Activated CD4-positive, CD25-positive, alpha-beta regulatory T cell treated with anti-CD3 and anti-CD28 coated beads, Interleukin-2, amount 50 U/mL, for 24 hours (primary cell): ENCODE results near the gene MAP1B.
A peak's percentile ranks its signal among the peaks of the same experiment; 100 is the strongest.

Experiments
- ATAC-seq, 2 donors: fragments of 150-1000 bp; cut with Tn5 transposase; one replicate each; pipeline ENCODE4 v1.10.0; 2021; ENCODE audit warnings: mild to moderate bottlenecking in 1 of 2, moderate library complexity in 1 of 2

The MAP1B gene

DNA sequence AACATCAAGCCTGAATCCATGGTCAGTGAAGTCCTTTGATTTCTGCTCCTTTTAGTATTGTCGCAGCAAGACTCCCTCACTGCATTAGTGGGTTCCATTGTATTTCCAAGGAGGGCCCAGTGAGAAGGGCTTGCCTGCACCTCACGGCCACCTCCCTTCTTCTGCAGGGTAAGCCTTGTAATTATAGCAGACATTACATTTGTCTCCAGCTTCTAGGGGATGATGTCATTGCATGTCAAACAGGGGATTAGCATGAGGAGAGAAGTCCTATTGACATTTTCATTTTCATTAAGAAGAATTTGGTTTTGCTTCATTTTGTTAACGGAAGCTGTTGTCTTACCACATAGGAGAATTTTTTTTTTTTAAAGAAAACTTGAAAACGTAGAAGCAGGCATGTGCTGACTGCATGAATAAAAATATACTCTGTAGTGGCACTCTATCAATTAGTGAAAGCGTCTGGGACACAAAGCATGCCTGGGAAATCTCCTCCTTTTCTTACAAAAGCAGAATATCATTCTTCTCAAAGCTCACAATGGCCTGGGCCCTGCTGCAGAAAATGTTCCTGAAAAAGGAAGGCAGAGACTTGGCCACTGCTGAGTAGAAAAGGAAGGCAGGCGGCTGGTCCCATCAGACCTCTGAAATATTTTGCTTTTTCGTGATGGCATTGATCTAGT lies 27.1 kb downstream of the MAP1B start:
- no peak for ATAC-seq

DNA sequence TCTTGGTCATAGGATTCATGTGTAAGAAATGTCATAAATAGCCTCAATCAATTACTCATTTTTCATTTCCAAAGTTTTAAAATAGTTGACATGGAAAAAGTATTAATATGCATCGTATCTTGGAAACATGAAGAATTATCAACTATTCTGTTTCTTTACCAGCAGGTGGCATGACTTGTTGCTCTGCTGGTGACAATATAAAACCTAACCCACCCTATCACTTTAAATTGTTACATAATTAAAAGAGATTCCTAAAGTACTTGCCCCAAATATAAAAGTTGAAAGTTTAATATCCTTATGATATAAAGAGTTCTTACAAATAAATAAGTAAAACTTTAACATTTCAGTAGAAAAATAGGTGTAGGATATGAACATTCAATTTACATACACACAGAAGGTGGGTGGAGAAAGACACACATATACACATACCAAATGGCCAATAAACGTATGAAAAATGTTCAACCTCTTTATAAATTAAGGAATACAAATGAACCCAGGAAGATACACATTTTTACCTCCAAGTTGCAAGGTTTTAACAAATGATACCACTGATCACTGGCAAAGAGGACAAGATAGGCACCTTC lies 30.6 kb downstream of the MAP1B start:
- ATAC-seq, result no peak

DNA sequence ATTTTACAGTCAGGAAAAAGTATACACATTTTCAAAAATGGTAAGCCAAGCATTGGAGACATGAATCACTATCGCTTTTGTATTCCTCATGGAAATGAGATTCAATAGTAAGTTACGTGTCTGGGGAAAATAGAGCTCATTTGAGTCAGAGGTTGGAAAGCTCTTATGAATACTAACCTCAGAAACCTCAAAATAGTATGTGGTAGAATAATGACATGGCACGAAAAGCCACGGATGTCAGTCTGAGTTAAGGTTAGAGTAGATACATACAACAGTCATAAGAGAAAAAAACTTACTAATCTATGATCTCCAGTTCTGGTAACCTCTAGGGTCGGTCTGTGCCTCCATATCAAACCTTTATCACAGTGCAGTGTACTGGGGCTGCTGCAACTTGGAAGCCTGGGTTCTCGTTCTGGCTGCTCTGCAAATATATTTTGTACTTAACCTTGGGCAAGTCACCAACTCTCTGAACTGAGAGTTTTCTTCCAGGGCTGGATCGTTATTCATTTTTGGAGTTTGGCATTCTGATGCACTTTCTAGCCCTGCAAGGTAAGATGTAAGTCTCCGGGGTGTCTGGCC lies 31.8 kb downstream of the MAP1B start:
- ATAC-seq, result peak; percentile 94

DNA sequence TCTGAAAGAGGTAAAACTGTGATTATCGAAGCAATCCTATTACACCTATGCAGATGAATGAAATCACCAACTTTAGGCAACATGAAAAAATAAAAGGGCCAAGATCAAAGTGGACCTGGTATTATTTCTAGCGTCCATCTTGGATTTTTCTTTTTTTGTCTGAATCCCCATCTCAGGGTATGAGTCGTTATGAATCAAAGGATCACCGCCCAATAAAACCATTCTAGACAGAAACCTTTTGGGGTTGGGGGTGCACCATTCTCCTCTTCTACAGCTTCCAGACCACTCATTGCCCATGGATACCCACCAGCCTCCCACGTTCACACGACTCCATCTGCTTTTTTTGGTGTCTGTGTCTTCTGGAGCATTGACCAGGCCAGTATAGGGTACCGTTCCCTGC lies 33.4 kb downstream of the MAP1B start:
- no peak for ATAC-seq

DNA sequence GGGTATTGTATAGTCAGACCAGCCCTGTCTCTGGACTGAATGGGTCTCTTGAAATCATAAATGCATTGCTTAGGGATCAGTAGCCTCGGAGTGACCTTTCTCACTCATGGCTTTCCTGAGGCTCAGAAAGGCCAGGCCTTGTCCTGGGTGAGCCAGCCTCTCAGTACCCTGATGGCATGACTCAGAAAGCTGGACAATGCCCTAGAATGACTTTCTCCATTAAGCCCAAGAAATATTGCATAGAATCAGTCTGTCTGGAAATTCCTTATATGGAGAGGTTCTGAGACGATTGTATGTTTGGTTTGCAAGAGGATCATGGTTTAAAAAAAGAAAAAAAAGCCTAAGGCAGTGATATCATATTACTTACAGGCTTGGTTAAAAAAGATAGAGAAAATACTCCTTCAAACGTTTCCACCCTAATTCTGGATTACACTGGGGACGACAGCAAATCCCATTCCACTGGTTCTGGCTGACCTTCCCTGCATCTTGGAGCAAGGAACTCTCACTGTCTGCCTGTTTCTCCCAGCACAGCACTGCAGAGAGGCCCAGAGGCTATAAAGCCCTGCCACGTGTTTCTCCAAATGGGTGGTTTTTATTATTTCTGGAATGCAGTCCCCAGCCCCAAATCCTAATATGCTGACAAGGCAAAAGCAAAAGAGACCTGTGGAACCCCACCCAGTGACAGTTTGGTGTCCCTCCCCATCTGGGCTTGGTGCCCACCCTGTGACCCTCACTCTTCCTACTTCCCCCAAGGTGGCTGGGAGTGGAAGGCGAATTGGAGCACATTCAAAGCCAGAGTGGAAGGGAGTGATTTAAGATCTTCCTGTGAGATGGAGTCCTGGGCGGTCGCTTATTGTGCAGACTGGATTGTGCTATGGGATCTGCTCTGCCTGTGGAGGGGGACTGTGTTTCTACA lies 34.4 kb downstream of the MAP1B start:
- no peak for ATAC-seq

DNA sequence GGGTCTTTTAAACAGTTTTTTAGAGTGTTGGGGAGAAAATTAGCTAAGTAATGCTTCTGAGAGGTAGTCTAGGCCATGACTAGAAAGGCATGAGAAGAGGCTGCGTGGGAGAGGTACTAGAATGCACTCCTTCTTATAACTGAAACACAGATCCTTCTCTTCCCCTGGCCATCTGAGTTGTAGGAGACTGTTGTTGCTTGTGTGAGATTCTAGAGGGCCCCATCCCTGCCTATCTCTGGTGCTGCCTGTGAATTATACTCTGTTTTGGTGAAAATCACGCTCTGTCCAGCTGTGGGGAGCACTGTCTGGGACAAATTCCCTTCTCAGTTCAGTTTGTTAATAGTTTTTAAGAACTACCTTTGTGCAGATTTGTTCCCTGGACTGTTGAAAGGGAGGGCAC lies 37.5 kb downstream of the MAP1B start:
- no peak for ATAC-seq

DNA sequence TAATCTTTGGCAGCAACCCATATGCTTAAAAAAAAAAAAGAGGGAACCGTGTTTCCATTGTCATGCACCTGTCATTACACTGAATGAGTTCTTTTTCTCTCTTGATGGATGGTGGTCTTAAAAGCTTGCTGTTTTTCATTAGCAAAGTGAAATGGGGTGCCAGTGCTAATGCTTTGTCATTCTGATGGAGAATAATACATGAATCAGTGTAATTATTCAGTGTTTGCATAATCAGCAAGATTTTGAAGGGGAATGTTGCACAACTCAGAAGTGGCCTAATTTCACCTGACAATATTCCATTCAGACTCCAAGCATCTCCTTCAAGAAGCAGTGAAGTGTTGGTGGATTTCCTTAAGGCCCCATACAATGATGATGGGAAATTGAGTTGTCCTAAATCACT lies 38.1 kb downstream of the MAP1B start:
- no peak for ATAC-seq

DNA sequence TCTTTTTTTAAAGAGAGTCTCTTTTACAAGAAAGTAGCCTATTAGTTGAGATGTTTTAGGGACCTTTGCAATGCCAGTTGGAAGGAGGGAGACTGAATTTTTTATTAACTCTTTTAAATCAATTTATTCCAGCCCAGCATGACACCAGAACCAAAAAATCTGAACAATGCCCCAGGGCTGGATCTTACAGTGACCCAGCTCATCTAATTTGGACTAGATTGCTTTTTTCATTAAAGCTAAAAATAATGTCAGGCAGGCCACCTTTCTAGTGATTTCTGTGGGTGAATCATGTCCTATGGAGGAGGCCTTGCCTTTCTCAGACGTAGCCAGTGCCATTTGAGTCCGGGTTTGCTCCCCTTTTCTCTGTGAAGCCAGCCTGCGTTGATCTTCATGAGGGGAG lies 38.8 kb downstream of the MAP1B start:
- no peak for ATAC-seq

DNA sequence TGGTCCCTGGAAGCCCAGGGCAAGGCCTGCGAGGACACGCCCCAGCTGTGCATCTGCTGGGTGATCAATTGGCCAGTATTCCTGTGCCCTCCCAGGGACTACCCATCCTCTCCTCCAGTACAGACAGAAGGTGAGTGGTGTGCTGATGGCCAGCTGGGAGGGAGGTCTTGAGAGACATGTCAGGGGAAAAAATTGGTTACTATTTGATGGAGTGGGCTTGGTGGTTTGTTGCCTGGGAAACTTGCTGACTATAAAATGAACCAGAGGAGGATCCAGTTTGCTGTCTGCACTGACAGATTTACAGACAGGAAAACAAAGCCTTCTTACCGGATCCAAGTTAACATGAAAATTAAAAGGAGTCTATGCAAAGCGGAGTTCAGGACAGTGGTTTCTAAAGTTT lies 40.3 kb downstream of the MAP1B start:
- no peak for ATAC-seq

DNA sequence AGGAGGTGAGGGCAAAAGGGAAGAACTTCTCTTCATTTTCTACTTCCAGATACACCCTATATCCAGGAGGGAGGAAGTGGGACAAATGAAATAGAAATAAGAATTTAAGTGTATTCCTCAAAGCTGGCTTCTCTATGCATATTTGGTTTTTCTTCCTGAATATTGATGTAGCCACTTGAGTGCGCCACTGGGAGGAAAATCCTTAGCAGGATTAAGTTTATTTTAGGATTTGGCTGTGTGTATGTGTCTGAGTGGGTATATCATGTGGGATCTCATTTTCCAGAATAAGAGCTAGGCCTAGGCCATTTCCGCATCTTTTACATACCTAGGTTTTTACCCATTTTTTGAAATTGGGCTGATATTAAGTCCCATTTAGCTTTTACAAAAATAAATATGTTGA lies 42.5 kb downstream of the MAP1B start:
- no peak for ATAC-seq

DNA sequence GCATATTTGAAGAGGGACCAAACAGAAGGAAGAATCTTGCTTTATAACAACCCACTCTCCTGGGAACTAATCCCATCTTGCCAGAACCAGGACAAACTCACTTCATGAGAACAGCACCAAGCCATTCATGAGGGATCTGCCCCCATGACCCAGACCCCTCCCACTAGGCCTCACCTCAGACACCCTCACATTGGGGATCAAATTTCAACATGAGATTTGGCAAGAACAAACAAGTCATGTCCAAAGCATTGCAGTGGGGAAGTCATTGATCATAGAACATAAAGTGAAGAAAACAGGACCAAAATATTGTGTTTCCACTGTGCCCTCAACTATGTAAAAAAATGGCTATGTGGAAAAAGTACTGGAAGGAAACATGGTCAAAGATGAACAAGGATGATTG lies 43.9 kb downstream of the MAP1B start:
- no peak for ATAC-seq

DNA sequence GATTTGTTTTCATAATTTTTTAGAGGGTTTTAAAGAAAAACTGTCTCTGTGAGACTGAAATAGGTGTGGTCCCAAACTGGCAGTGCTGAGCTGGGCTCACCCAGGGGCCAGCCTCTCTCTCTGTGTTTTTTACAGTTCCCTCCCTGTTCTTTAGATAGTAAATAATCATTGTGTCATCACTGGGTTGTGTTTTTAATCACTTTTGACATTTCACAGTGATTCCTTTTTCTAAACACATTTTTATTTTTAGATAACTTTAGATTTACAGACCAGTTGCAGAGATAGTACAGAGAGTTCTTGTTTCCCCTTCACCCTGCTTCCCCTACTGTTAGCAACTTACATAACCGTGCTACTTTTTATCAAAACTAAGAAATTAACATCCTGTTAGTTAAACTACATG lies 44.4 kb downstream of the MAP1B start:
- no peak for ATAC-seq

DNA sequence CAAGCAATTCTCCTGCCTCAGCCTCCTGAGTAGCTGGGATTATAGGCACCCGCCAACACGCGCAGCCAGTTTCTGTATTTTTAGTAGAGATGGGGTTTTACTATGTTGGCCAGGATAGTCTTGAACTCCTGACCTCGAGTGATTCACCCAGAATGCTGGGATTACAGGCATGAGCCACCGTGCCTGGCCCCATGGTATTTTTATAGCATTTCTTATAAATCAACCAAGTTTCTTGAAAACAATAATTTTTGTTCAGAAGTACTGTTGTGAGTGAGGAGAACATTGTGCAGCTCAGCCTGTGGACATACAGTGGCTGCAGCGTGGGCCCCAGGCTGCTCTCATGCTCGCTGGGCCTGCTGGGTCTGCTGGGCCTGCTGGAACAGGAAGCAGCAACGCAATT lies 45.3 kb downstream of the MAP1B start:
- no peak for ATAC-seq

DNA sequence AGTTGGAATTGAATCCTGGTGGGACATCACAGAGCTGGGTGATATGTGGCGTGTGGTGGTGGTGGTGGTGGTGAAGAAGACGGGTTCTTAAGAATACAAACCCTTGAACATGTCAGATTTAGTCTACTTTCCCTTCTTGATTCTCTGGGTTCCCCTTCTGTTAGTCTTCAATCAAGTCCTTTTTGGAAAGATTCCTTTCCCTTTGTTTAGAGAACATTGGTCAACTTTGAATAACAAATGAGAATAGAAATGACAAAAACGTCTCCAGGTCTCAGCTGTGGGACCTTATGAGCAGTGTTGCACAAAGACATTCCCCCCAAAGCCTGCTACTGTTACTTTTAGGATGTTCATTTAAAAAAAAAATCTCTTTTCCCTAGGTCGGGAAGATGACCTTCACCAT lies 46.3 kb downstream of the MAP1B start:
- ATAC-seq, result no peak

DNA sequence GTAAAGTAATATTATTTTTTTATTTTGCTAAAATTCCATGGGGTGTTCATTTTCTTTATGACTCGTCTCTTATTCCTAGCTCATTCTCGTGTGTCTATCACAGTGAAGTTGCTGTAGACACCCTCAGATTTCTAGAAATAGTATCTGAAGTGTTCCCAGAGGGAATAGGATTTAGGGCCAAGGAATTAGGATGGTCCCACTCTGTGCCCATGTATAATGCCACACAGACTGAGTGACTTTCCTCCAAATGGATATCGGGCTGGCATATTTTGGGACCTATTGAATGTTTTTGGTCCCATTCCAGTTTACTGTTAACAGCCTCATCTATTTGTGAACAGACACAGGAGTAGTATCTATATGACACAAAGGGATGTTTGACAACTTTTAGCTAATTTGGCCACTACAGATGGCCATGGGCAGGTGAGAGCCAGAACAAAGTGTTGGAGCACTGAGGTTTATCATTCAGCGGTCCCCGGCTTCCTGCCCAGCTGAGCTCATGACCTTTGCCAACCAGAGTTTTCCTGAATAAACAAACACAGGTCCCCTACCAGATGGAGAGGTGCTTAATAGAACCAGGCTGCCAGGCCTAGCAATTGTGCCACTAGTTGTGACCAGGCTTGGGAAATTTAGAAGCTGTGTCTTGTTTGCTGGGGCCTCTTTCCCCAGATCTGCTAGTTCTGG lies 46.9 kb downstream of the MAP1B start:
- no peak for ATAC-seq

DNA sequence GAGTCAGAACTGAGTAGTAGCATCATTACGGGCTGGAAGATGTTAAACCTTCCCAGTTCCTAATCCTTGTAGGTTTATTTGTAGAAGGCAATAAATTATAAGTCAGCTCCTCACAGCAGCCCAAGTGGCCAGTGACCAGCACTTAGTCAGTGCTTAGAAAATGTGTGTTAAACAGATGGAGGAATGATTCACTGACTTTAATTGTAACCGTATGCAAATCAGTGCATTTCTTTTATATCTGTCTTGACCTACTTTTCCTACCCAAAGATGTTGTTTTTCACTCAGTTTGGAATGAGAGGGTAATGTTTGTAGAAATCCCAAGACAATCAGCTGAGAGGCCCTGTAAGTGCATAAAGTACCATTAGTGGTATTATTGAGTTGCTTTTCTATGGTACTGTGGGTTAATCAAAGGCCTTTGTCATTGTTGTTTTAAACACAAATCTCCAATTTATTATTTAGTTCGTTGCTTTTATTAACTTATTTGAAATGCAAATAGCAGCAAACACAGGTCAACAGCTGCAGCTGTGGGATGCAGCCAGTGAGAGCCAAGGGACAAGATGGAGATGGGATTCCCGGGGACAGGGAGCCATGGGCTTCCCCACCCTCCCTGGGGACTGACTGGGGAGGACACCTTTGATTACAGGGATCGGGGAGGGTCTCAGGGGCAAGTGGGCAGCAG lies 49.8 kb downstream of the MAP1B start:
- ATAC-seq, result no peak

DNA sequence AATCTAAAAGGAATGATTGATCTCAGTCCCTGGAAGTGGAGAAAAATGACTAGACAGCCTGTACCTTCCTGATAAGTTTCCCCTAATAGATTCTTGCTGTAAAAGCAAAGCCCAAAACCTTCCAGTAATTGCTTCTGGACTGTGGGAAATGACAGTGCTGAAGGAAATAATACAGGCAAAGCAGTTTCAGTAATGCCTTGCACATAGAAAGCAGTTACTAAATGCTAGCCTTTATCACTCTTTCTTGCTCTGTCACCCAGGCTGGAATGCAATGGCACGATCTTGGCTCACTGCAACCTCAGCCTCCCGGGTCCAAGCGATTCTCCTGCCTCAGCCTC lies 50.3 kb downstream of the MAP1B start:
- no peak for ATAC-seq

DNA sequence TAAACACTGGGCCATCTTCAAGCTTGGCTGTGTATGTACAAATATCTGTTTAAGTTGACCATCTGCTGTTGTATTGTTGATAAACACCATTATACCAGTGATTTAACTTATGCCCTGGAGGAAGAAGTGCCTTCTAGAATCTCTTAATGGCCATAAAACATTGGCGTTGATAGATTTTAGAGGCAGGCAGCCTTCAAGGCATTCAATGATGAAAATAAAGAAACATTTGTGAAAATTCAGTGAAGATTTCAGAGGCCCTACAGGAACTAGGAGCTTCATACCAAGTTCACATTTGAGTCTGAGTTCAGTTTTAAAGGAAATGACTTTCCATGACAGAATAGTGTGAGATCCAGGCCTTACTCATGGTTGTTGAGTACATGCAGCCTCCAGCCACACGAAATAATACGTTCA lies 52.2 kb downstream of the MAP1B start:
- no peak for ATAC-seq

DNA sequence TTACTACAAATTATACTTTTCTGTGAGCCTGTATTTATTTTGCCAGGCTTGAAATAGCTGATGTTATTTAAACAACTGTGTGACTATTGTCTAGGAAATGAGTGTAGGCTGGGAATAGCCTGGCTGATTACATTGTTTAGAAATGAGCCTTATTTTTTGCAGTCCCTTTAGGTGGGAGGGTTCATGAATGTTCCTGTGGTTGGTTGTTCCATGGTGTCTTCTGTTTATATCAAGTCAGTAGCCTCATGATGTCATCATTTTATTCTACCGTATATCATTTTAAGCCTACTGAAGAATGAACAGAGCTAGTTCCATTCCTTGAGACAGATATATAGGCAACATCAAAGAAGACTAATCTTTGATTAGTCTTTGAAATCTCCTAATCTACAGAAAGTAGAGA lies 53.1 kb downstream of the MAP1B start:
- no peak for ATAC-seq

DNA sequence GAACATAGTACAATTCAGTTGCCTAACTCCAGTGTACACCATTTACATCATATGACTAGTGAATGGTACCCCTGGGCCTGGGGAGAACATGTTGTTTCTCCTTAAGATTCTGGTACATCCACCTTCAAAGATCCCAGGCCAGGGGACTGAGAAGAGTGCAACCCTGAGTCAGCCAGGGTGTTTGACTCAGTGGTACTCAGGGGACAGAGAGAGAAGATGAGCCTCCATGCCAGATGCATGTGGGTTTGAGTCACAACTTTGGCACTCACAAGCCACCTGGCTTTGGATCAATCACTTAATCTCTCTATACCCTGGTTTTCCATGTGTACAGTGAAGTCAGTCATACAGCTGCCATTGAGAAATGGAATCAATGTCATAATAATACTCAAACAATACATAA lies 53.7 kb downstream of the MAP1B start:
- no peak for ATAC-seq

DNA sequence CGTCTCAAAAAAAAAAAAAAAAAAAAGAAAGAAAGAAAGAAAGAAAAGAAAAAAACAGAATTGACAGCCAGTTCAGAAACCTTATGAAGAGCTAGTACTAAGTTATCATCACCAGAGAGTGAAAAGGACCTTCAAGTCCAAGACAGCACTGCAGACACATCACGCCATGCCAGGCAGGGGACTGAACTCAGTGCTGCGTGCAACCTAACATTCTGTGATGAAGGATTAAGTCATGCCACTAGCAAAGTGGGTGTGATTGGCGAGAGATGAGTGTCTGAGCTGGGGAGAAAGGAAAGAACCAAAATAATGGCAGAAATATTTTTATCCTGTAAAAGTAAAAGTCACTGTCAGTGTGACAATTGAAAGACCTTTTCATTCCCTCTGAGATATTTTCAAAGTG lies 54.7 kb downstream of the MAP1B start:
- ATAC-seq, result no peak

DNA sequence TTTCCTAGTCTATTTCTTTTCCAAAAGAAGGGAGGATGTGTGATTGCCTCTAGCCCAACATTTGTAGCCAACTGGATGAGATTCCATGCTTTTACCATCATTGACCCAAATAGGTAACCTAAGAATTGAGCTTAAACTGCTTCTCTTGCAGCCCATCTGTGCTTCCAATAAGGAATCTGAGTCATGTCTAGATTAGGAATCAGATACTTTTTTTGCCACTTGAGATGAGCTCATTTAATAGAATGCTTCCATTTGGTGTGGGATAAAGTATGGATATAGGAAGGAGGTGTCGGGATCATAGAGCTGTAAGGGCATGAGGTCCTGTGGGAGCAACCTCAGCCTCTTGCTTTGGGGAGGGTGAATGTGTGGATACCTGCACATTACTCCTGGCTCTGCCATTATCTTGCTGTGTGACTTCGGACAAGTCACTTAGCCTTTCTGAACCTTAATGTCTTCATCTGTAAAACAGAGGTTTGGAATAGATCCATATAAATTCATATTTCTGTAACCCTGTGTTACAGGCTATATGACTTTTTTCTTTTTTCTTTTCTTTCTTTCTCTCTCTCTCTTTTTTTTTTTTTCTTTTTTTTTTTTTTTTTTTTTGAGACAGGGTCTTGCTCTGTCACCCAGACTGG lies 56.2 kb downstream of the MAP1B start:
- ATAC-seq, result no peak
